ENCODE results near the gene PTPRH. TPM values are rescaled to one million over a fixed set of nuclear protein-coding genes. Genes with fewer than 3 reads are reported as not detected.
A peak's percentile ranks its signal among the peaks of the same experiment; 100 is the strongest.
"Not testable (repeated sequence)": the region's sequence is repeated elsewhere in the genome, so short reads cannot be mapped to it uniquely, and the experiment has no call there.

Gene PTPRH
- total and polyA plus RNA-seq, 9 of the 15 experiments (the other 6 are each of a cell fraction or from before 2014, with no cell fraction given) = 0.87 to 34.3 (median 22.7) TPM

- TF ChIP-seq BCLAF1 (IDR thresholded peaks at IDR 0.05; ENCODE audit: borderline replicate concordance in 1 of 2, control insufficient read depth in 1 of 2, low read depth in 2 of 2, low read length in 1 of 2) = no peak
- TF ChIP-seq ZNF431 (CRISPR knock-in tag; IDR thresholded peaks at IDR 0.05) = 0 out of 2 replicates have a peak, but pooled peaks have one; percentile 31
- TF ChIP-seq TBP (optimal IDR thresholded peaks at IDR 0.05; ENCODE audit: low read depth, low read length) = peak; percentile 28
- no peak for TF ChIP-seq NFE2L1 (tag; IDR thresholded peaks at IDR 0.05; ENCODE audit: borderline replicate concordance, low read depth)
Observed at GRCh38 chr19:55156202-55157063, 52.9 kb downstream of the PTPRH start (continued).

GRCh38 chr19:55155784-55156183, 53.5 kb downstream of the PTPRH start:
- Histone ChIP-seq H3K4me2 (ENCODE audit: insufficient read depth, low read length) (peak overlapping the region; percentile 77), H3K4me1 (replicated peaks in 1 of 2; ENCODE audit: control insufficient read depth in 2 of 2, insufficient read depth in 2 of 2, low read length in 2 of 2) (peaks cover 40 to 64% of the 10 kb centered on the region in 2 experiments), H2AFZ (ENCODE audit: low read depth, low read length) (peak overlapping the region; percentile 63), H3K9ac (ENCODE audit: insufficient read depth in 1 of 2, low read depth in 2 of 2, low read length in 2 of 2) (peak overlapping the region; percentile 67 to 94), H3K36me3 (ENCODE audit: control insufficient read depth, insufficient read depth, low read length) (peaks cover 18% of the 10 kb centered on the region; the same call in 2 of the 3 replicates), H3K4me3 (peak overlapping the region; percentile 56), H3K27ac (ENCODE audit: extremely low read depth, low read depth, low read length) (peak overlapping the region; percentile 69), H3K79me2 (ENCODE audit: control insufficient read depth, insufficient read depth, low read length) (peaks cover 14% of the 10 kb centered on the region)
- H3K9me3 ChIP-seq (replicated peaks; ENCODE audit: control insufficient read depth, insufficient read depth, low read depth, low read length); FAIRE-seq; H3K27me3 ChIP-seq (ENCODE audit: control insufficient read depth in 2 of 2, insufficient read depth in 2 of 2, low read length in 2 of 2); ATAC-seq; H3K9me1 ChIP-seq (ENCODE audit: control insufficient read depth, insufficient read depth, low read length); DNase-seq (ENCODE audit: extremely low read depth in 1 of 4, low spot score in 3 of 4); H4K20me1 ChIP-seq (replicated peaks; ENCODE audit: control insufficient read depth, insufficient read depth, low read length): not testable (repeated sequence)
- WGBS (ENCODE audit: insufficient coverage, low coverage, missing lambda C conversion rate) = 6% methylated on average over 5 of the region's 5 CpGs
- CTCF ChIA-PET (ENCODE audit: low intra/inter-chr PET ratio) = interaction anchor here (1.2 kb wide), 1 partner anchor 9 kb away, joined by 4 read pairs; no protein-coding TSS in a partner anchor
- TSS peak; percentile 40 for BruUV-seq (replicated peaks)
- TF ChIP-seq YY1 (IDR thresholded peaks at IDR 0.05; ENCODE audit: borderline replicate concordance in 1 of 3, control insufficient read depth in 1 of 3, extremely low read depth in 1 of 3, insufficient read depth in 3 of 3, insufficient read length in 1 of 3, insufficient replicate concordance in 2 of 3, low read depth in 1 of 3, low read length in 2 of 3) (peak in 1 of 3 experiments; percentile 53), ETV5 (CRISPR knock-in tag; IDR thresholded peaks at IDR 0.05; ENCODE audit: low read depth) (0 out of 2 replicates have a peak, but pooled peaks have one; percentile 6), ZNF263 (CRISPR knock-in tag; IDR thresholded peaks at IDR 0.05; ENCODE audit: borderline replicate concordance) (0 out of 2 replicates have a peak, but pooled peaks have one; percentile 14)
- intact Hi-C loops (cut with micrococcal nuclease) (loop anchor here (10.0 kb wide), 1 partner anchor 349 kb away; no protein-coding TSS in a partner anchor), in situ Hi-C loops (cut with MboI) (loop anchor here (25.0 kb wide), 1 partner anchor 982 kb away; the partner anchor contains the start of gene ZNF444)
- POLR2A ChIA-PET = interaction anchor here (0.5 to 1.3 kb wide), 4 partner anchors 9 to 342 kb away, joined by 3 to 7 read pairs (median 3); no protein-coding TSS in a partner anchor

Measured in K562 (cell line).